K562 (cell line): ENCODE data around the gene CAPZB. TPM values are rescaled to one million over a fixed set of nuclear protein-coding genes. Genes with fewer than 3 reads are reported as not detected.

Experiments
- ATAC-seq: fragments of 200-7000 bp; cut with Tn5 transposase; 3 replicates; pipeline ENCODE4 v1.9.1; 2020; ENCODE audit warnings: moderate library complexity
- BruUV-seq: library from RNA; stranded (reverse); fragments of 400-500 nt; replicated peaks from 2 replicates; lab custom pipeline; 2021; lab: Mats Ljungman, UMichigan
- CTCF ChIA-PET: fragments of 300-600 bp; formaldehyde crosslinking; extraction: SDS; loops from one replicate; lab custom pipeline; 2021; ENCODE audit warnings: low intra/inter-chr PET ratio; lab: Yijun Ruan, JAX
- POLR2A ChIA-PET: fragments of 300-600, 350-650 bp; sonication (Branson Sonifier 250); formaldehyde crosslinking; extraction: SDS; loops from one replicate; lab custom pipeline; 2021; ENCODE audit warnings: antibody characterized with exemption, inconsistent platforms; lab: Yijun Ruan, JAX
- DNase-seq, 4 experiments: peaks; one replicate each; pipeline versions ENCODE4 v3.0.0 to v3.0.0-alpha.2; 2011 to 2018; ENCODE audit warnings: low spot score in 3 of 4, mixed read lengths in 3 of 4; ENCODE audit errors: extremely low read depth in 1 of 4
- FAIRE-seq: peaks from 2 replicates; lab custom pipeline; 2011; peaks lifted over from hg19 to GRCh38; lab: Jason Lieb, UNC
- H2AFZ ChIP-seq: 2 replicates; pipeline ENCODE4 v1.6.0; 2011; ENCODE audit warnings: low read depth, low read length, control low read depth, inconsistent platforms
- H3K27ac ChIP-seq: fragments of 200-600 bp; 3 replicates; pipeline ENCODE4 v1.8.0; 2011; ENCODE audit warnings: low read depth, mild to moderate bottlenecking, control low read depth, inconsistent platforms, low read length, moderate library complexity, mixed read lengths; ENCODE audit errors: extremely low read depth
- H3K27me3 ChIP-seq, 2 experiments: fragments of 300-600 bp in 1 of 2; 2 replicates in 1 of 2; 3 replicates in 1 of 2; pipeline versions ENCODE4 v1.6.0 to v1.8.0; 2011; ENCODE audit warnings: inconsistent platforms in 2 of 2, low read length in 2 of 2, mild to moderate bottlenecking in 1 of 2, mixed read lengths in 1 of 2, moderate library complexity in 1 of 2; ENCODE audit not compliant: control insufficient read depth in 2 of 2, insufficient read depth in 2 of 2
- H3K36me3 ChIP-seq: fragments of 300-600 bp; 3 replicates; pipeline ENCODE4 v1.8.0; 2011; ENCODE audit warnings: mild to moderate bottlenecking, low read length, inconsistent platforms; ENCODE audit not compliant: control insufficient read depth, insufficient read depth
- H3K4me1 ChIP-seq, 2 experiments: fragments of 200-600 bp in 1 of 2; replicated peaks in 1 of 2; 2 replicates in 1 of 2; 3 replicates in 1 of 2; pipeline versions ENCODE4 v1.5.1 to v1.8.0; 2011; ENCODE audit warnings: inconsistent platforms in 2 of 2, low read length in 2 of 2, mild to moderate bottlenecking in 1 of 2, mixed read lengths in 1 of 2, moderate library complexity in 1 of 2; ENCODE audit not compliant: control insufficient read depth in 2 of 2, insufficient read depth in 2 of 2
- H3K4me2 ChIP-seq: 2 replicates; pipeline ENCODE4 v1.6.1; 2011; ENCODE audit warnings: low read length, control low read depth, inconsistent platforms, mixed read lengths; ENCODE audit not compliant: insufficient read depth
- H3K4me3 ChIP-seq: fragments of 200-600 bp; sonication (generic), shearing (Covaris generic); 2 replicates; pipeline ENCODE4 v1.5.1; 2016; ENCODE audit warnings: control low read depth, inconsistent platforms
- H3K79me2 ChIP-seq: fragments of 200-600 bp; 3 replicates; pipeline ENCODE4 v1.8.0; 2011; ENCODE audit warnings: low read length, inconsistent platforms; ENCODE audit not compliant: control insufficient read depth, insufficient read depth
- H3K9ac ChIP-seq, 2 experiments: 2 replicates each; pipeline versions ENCODE4 v1.6.0 to v1.6.1; 2011; ENCODE audit warnings: low read depth in 2 of 2, low read length in 2 of 2, control low read depth in 1 of 2, inconsistent platforms in 1 of 2, mild to moderate bottlenecking in 1 of 2, mixed read lengths in 1 of 2; ENCODE audit not compliant: insufficient read depth in 1 of 2
- H3K9me1 ChIP-seq: one replicate; pipeline ENCODE4 v1.6.0; 2011; ENCODE audit warnings: inconsistent platforms, mild to moderate bottlenecking, low read length, moderate library complexity; ENCODE audit not compliant: control insufficient read depth, insufficient read depth
- H3K9me3 ChIP-seq: replicated peaks from 2 replicates; pipeline ENCODE4 v1.5.1; 2011; ENCODE audit warnings: low read depth, low read length, inconsistent platforms; ENCODE audit not compliant: control insufficient read depth, insufficient read depth
- H4K20me1 ChIP-seq: replicated peaks from 2 replicates; pipeline ENCODE4 v1.6.1; 2011; ENCODE audit warnings: low read length, inconsistent platforms, mixed read lengths; ENCODE audit not compliant: control insufficient read depth, insufficient read depth
- CREBBP ChIP-seq: IDR thresholded peaks from one replicate; pipeline ENCODE4 v1.6.1; 2012; ENCODE audit warnings: low read depth, mild to moderate bottlenecking, control low read depth, inconsistent platforms, low read length
- LCOR ChIP-seq: sonication (generic); formaldehyde crosslinking; IDR thresholded peaks from 2 replicates; pipeline ENCODE4 v1.8.0; 2022; ENCODE audit warnings: mild to moderate bottlenecking, missing genetic modification reagents
- NCOA6 ChIP-seq: fragments of 450-650 bp; IDR thresholded peaks from 2 replicates; pipeline ENCODE4 v1.6.1; 2017; ENCODE audit warnings: mild to moderate bottlenecking
- RBBP5 ChIP-seq: fragments of 200-600 bp; sonication (generic); IDR thresholded peaks from 2 replicates; pipeline ENCODE4 v1.6.1; 2012; ENCODE audit warnings: borderline replicate concordance, mild to moderate bottlenecking, low read length, control low read depth, inconsistent platforms; ENCODE audit not compliant: insufficient read depth, poor library complexity, severe bottlenecking
- RBFOX2 ChIP-seq: fragments of 200-400 bp; formaldehyde crosslinking; IDR thresholded peaks from 2 replicates; pipeline ENCODE4 v1.6.1; 2017; ENCODE audit warnings: low read depth, mild to moderate bottlenecking, low read length, moderate library complexity
- TCF3 ChIP-seq: sonication (generic); formaldehyde crosslinking; IDR thresholded peaks from 2 replicates; pipeline ENCODE4 v1.4.0; 2020; ENCODE audit warnings: mild to moderate bottlenecking, missing genetic modification reagents
- TCFL5 ChIP-seq: fragments of 250-450 bp; sonication (Bioruptor Pico); conservative IDR thresholded peaks from 2 replicates; pipeline ENCODE4 v1.6.1; 2021; ENCODE audit warnings: mild to moderate bottlenecking, moderate library complexity, matching md5 sums
- ZNF124 ChIP-seq: sonication (generic); formaldehyde crosslinking; IDR thresholded peaks from 2 replicates; pipeline ENCODE4 v1.8.1; 2022; ENCODE audit warnings: missing genetic modification reagents
- ZNF780A ChIP-seq: fragments of 250-450 bp; sonication (Bioruptor Pico); IDR thresholded peaks from 2 replicates; pipeline ENCODE4 v1.5.0; 2021; ENCODE audit warnings: mild to moderate bottlenecking
- WGBS: fragments of 100-300 bp; shearing (Covaris generic); methylation state at CpG from one replicate; pipeline ENCODE4 v1.1.6; 2016; ENCODE audit warnings: low coverage, mixed read lengths; ENCODE audit not compliant: insufficient coverage; ENCODE audit errors: missing lambda C conversion rate; 5-methylcytosine and 5-hydroxymethylcytosine counted together
- in situ Hi-C: fragments of 300-500 bp; cut with MboI; formaldehyde crosslinking; loops from 4 replicates; pipeline ENCODE4 v1.15.0; 2018; ENCODE audit warnings: inconsistent platforms, mixed read lengths
- intact Hi-C: fragments of 100-400 bp; cut with micrococcal nuclease; formaldehyde crosslinking; loops from 2 replicates; pipeline ENCODE4 v1.14.2; 2022
- polyA plus RNA-seq, 8 experiments: library from polyadenylated mRNA; depleted of rRNA in 4 of 8; stranded (reverse) in 5 of 8; unstranded in 3 of 8; fragments of >200 nt; fragmentation: Nextera tagmentation in 2 of 8; fragmentation: Illumina TruSeq in 1 of 8; extraction: Ambion mirVana in 2 of 8; extraction: Trizol in 1 of 8; gene quantifications; 2 replicates each; pipeline versions ENCODE4 v1.2.1 to v1.2.3, GENCODE V29; 2011 to 2014; ENCODE audit warnings: inconsistent platforms in 1 of 8, missing spikeins in 1 of 8
- total RNA-seq, 7 experiments: library from RNA; depleted of rRNA in 6 of 7; stranded (reverse); fragments of >200 nt in 6 of 7; fragmentation: Illumina TruSeq in 2 of 7; extraction: Trizol in 2 of 7; gene quantifications; 2 replicates each; pipeline versions ENCODE4 v1.2.1 to v1.2.3, GENCODE V29; 2011 to 2021; ENCODE audit warnings: low replicate concordance in 1 of 7
- TF ChIP-seq, protein P1 (sequence below), 2 experiments: fragments of 150-350 bp in 1 of 2; IDR thresholded peaks; 2 replicates each; pipeline ENCODE4 v1.6.1; 2012 to 2016; ENCODE audit warnings: low read depth in 2 of 2, low read length in 2 of 2, mild to moderate bottlenecking in 1 of 2, moderate library complexity in 1 of 2

The CAPZB gene
- total and polyA plus RNA-seq, 9 of the 15 experiments (the other 6 are each of a cell fraction or from before 2014, with no cell fraction given), result 57.6 to 297 (median 125) TPM

DNA sequence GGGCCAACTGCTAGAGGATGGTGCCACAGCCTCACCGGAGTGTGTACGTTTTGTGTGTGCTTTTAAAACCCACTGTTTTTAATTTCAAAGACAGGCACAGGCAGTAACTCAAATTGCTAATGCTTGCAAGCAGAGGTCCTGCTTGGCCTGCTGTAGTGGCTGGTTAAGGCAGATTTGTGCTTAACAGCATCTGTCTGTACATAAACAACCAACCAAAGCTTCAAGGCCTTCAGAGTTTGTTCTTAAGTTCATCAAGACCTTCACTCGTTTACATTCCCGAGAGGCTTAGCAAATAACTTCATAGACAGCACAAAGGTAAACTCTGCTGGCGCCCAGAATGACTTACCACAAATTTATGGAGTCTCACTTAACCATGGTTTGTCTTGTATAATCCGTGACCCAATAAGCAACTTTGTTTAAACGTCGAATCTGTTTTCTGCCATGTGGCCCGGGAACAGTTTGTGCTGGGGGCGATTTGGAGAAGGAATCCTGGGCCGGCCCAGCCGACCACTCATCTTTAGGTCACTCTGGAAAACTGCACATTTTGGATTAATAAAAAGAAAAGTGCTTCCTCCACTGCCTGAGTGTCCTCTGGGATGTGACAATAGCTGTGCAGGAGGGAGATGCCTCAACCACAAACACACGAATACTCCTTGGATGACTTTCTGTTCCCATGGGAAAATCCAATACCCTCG lies 58.1 kb downstream of the CAPZB start:
- peaks cover 77% of the 10 kb centered on the region for H3K79me2 ChIP-seq
- WGBS, result 77% methylated on average over 14 of the region's 14 CpGs
- ChIA-PET CTCF (no interaction called here), POLR2A (interaction anchor here (0.7 to 1.4 kb wide), 4 partner anchors 11 to 219 kb away, joined by 3 to 6 read pairs (median 4); no protein-coding TSS in a partner anchor)
- peaks cover 3 to 4% of the 10 kb centered on the region in 2 experiments; a peak in 3 of 5 replicates for H3K4me1 ChIP-seq
- in situ Hi-C loops (no loop called here), intact Hi-C loops (no loop called here)
- 0 out of 3 replicates have a peak, but pooled peaks cover 3% of the 10 kb centered on the region for H3K36me3 ChIP-seq
- H3K4me3 ChIP-seq, result no peak overlapping the region
- no peaks in the 10 kb centered on the region for H3K27me3 ChIP-seq
- no peaks in the 10 kb centered on the region for H3K9me3 ChIP-seq
- no TSS peak for BruUV-seq
- H2AFZ ChIP-seq, result no peak overlapping the region
- FAIRE-seq (no peak), DNase-seq (no peak), ATAC-seq (no peak)
- no peak overlapping the region for H3K4me2 ChIP-seq
- H3K27ac ChIP-seq, result no peak overlapping the region
- TF ChIP-seq ZNF124 (CRISPR knock-in tag), result no peak
- no peak for TF ChIP-seq LCOR (CRISPR knock-in tag)
- TF ChIP-seq CREBBP, result no peak
- no peak for TF ChIP-seq RBBP5
- no peak for TF ChIP-seq RBFOX2
- no peak for TF ChIP-seq ZNF780A
- TF ChIP-seq, protein P1, sequence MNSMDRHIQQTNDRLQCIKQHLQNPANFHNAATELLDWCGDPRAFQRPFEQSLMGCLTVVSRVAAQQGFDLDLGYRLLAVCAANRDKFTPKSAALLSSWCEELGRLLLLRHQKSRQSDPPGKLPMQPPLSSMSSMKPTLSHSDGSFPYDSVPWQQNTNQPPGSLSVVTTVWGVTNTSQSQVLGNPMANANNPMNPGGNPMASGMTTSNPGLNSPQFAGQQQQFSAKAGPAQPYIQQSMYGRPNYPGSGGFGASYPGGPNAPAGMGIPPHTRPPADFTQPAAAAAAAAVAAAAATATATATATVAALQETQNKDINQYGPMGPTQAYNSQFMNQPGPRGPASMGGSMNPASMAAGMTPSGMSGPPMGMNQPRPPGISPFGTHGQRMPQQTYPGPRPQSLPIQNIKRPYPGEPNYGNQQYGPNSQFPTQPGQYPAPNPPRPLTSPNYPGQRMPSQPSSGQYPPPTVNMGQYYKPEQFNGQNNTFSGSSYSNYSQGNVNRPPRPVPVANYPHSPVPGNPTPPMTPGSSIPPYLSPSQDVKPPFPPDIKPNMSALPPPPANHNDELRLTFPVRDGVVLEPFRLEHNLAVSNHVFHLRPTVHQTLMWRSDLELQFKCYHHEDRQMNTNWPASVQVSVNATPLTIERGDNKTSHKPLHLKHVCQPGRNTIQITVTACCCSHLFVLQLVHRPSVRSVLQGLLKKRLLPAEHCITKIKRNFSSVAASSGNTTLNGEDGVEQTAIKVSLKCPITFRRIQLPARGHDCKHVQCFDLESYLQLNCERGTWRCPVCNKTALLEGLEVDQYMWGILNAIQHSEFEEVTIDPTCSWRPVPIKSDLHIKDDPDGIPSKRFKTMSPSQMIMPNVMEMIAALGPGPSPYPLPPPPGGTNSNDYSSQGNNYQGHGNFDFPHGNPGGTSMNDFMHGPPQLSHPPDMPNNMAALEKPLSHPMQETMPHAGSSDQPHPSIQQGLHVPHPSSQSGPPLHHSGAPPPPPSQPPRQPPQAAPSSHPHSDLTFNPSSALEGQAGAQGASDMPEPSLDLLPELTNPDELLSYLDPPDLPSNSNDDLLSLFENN (IDR thresholded peaks at IDR 0.05; ENCODE audit: low read depth in 2 of 2, low read length in 2 of 2), result no peak
- no peak for TF ChIP-seq TCF3
- TF ChIP-seq NCOA6, result no peak
- TF ChIP-seq TCFL5 (CRISPR knock-in tag), result no peak
- peaks cover 40% of the 10 kb centered on the region for H4K20me1 ChIP-seq
- H3K9ac ChIP-seq, result peak overlapping the region in 1 of 2 experiments; percentile 37; a peak in 1 of 4 replicates
- H3K9me1 ChIP-seq, result peaks cover 10% of the 10 kb centered on the region
